Panc1 (cell line): Measurements from ENCODE around the gene SSBP2. TPM values are rescaled to one million over a fixed set of nuclear protein-coding genes. Genes with fewer than 3 reads are reported as not detected.

Experiments used
- ATAC-seq: fragments of 200-7000 bp; cut with Tn5 transposase; 2 replicates; pipeline ENCODE4 v1.9.1; 2020; ENCODE audit warnings: mild to moderate bottlenecking, moderate library complexity
- BruUV-seq: library from RNA; stranded (reverse); fragments of 400-500 nt; replicated peaks from 2 replicates; lab custom pipeline; 2021; lab: Mats Ljungman, UMichigan
- CTCF ChIA-PET: fragments of 300-600 bp; sonication (Branson Sonifier 250); formaldehyde crosslinking; loops from one replicate; lab custom pipeline; 2022; ENCODE audit warnings: antibody characterized with exemption; lab: Charles Lee
- POLR2A ChIA-PET: fragments of 300-600 bp; sonication (Branson Sonifier 250); formaldehyde crosslinking; loops from one replicate; lab custom pipeline; 2022; ENCODE audit warnings: antibody characterized with exemption; lab: Charles Lee
- DNase-seq: peaks from one replicate; pipeline ENCODE4 v3.0.0-alpha.2; 2010; ENCODE audit warnings: low read depth, low spot score
- H3K27ac ChIP-seq: 2 replicates; pipeline ENCODE4 v1.5.1; 2011; ENCODE audit warnings: mild to moderate bottlenecking, low read length, inconsistent platforms
- H3K27me3 ChIP-seq: fragments of 200-500 bp; sonication (Bioruptor generic); 2 replicates; pipeline ENCODE4 v1.6.0; 2014; ENCODE audit warnings: low read length, inconsistent platforms; ENCODE audit not compliant: control insufficient read depth, insufficient read depth
- H3K36me3 ChIP-seq: fragments of 200-500 bp; sonication (Bioruptor generic); 2 replicates; pipeline ENCODE4 v1.5.1; 2014; ENCODE audit warnings: inconsistent platforms, mild to moderate bottlenecking, low read length, moderate library complexity; ENCODE audit not compliant: control insufficient read depth, insufficient read depth
- H3K4me1 ChIP-seq: 2 replicates; pipeline ENCODE4 v1.5.1; 2011; ENCODE audit warnings: inconsistent platforms, mild to moderate bottlenecking, low read length, moderate library complexity; ENCODE audit not compliant: control insufficient read depth, insufficient read depth
- H3K4me3 ChIP-seq, 2 experiments: 2 replicates each; pipeline ENCODE4 v1.5.1; 2011 to 2012; ENCODE audit warnings: low read depth in 2 of 2, low read length in 2 of 2, mild to moderate bottlenecking in 2 of 2, inconsistent platforms in 1 of 2, moderate library complexity in 1 of 2
- H3K9me3 ChIP-seq: fragments of 200-500 bp; sonication (Bioruptor generic); 2 replicates; pipeline ENCODE4 v1.5.1; 2014; ENCODE audit warnings: low read depth, mild to moderate bottlenecking, inconsistent platforms, low read length, moderate library complexity; ENCODE audit not compliant: control insufficient read depth, insufficient read depth
- CTCF ChIP-seq: fragments of 450-650 bp; IDR thresholded peaks from 2 replicates; pipeline ENCODE4 v1.5.1; 2017; ENCODE audit warnings: mild to moderate bottlenecking
- POLR2AphosphoS5 ChIP-seq: IDR thresholded peaks from 2 replicates; pipeline ENCODE4 v1.6.1; 2012; ENCODE audit warnings: mild to moderate bottlenecking, low read depth, low read length, moderate library complexity
- REST ChIP-seq, 2 experiments: IDR thresholded peaks; 2 replicates each; pipeline ENCODE4 v1.6.1; 2011 to 2012; ENCODE audit warnings: low read depth in 2 of 2, control low read depth in 1 of 2, low read length in 1 of 2, mild to moderate bottlenecking in 1 of 2, moderate library complexity in 1 of 2; ENCODE audit not compliant: insufficient read depth in 1 of 2
- SIN3A ChIP-seq: IDR thresholded peaks from 2 replicates; pipeline ENCODE4 v1.6.1; 2012; ENCODE audit warnings: low read depth, mild to moderate bottlenecking, low read length, moderate library complexity, borderline replicate concordance; ENCODE audit not compliant: insufficient read depth
- TCF7L2 ChIP-seq: IDR thresholded peaks from 2 replicates; pipeline ENCODE4 v1.6.1; 2011; ENCODE audit warnings: mild to moderate bottlenecking, low read depth, low read length, inconsistent platforms
- in situ Hi-C: cut with HindIII; loops from 2 replicates; pipeline ENCODE4 v1.10.0; 2016; ENCODE audit warnings: low sequenced_read_pairs, low pct_unique_long_range_greater_than_20kb
- intact Hi-C: fragments of 100-400 bp; cut with micrococcal nuclease; formaldehyde crosslinking; loops from one replicate; pipeline ENCODE4 v1.10.0; 2022; ENCODE audit not compliant: unreplicated experiment
- total RNA-seq: library from RNA; stranded (reverse); gene quantifications from one replicate; pipeline ENCODE4 v1.2.1, GENCODE V29; 2021; ENCODE audit not compliant: unreplicated experiment

SSBP2 gene
- total RNA-seq, 1 experiment from 2014 or later, result 16.3 TPM

- in situ Hi-C loops, result no loop called here
These were observed 93.5 kb downstream of the SSBP2 start for GRCh38 chr5:81657386-81657785.

GRCh38 chr5:81656783-81657182 is 94.1 kb downstream of the SSBP2 start:
- ChIA-PET CTCF (no interaction called here), POLR2A (no interaction called here)
- H3K4me3 ChIP-seq, result no peak overlapping the region
- intact Hi-C loops, result no loop called here
- ATAC-seq (no peak), DNase-seq (no peak)
- H3K27me3 ChIP-seq, result no peaks in the 10 kb centered on the region
- no peaks in the 10 kb centered on the region for H3K9me3 ChIP-seq
- in situ Hi-C loops, result no loop called here
- TF ChIP-seq REST (IDR thresholded peaks at IDR 0.05; ENCODE audit: insufficient read depth in 1 of 2, low read depth in 2 of 2, low read length in 1 of 2), result no peak
- no peak for TF ChIP-seq CTCF
- no peak for TF ChIP-seq SIN3A
- TF ChIP-seq POLR2AphosphoS5, result no peak
- no peak for TF ChIP-seq TCF7L2
- H3K27ac ChIP-seq, result no peak overlapping the region
- BruUV-seq, result no TSS peak
- no peaks in the 10 kb centered on the region for H3K36me3 ChIP-seq
- H3K4me1 ChIP-seq, result no peaks in the 10 kb centered on the region

More at GRCh38 chr5:81657386-81657785, 93.5 kb downstream of the SSBP2 start:
- Histone ChIP-seq H3K27ac (no peak overlapping the region), H3K27me3 (no peaks in the 10 kb centered on the region), H3K9me3 (no peaks in the 10 kb centered on the region), H3K4me1 (no peaks in the 10 kb centered on the region), H3K36me3 (no peaks in the 10 kb centered on the region), H3K4me3 (no peak overlapping the region)
- BruUV-seq, result no TSS peak
- intact Hi-C loops, result no loop called here
- DNase-seq (no peak), ATAC-seq (no peak)
- CTCF ChIA-PET, result no interaction called here
- POLR2A ChIA-PET, result no interaction called here
- TF ChIP-seq REST (IDR thresholded peaks at IDR 0.05; ENCODE audit: insufficient read depth in 1 of 2, low read depth in 2 of 2, low read length in 1 of 2), result no peak
- no peak for TF ChIP-seq POLR2AphosphoS5
- TF ChIP-seq TCF7L2, result no peak
- TF ChIP-seq CTCF, result no peak
- TF ChIP-seq SIN3A, result no peak
